C4-2B (cell line): Measurements from ENCODE around the gene RPRD1A.

Experiments used
- CTCF ChIP-seq: fragments of 450-650 bp; conservative IDR thresholded peaks from 2 replicates; pipeline ENCODE4 v1.5.1; 2017; ENCODE audit warnings: mild to moderate bottlenecking
- ZFX ChIP-seq: fragments of 450-650 bp; IDR thresholded peaks from 2 replicates; pipeline ENCODE4 v1.6.1; 2017

- TF ChIP-seq CTCF (no peak), ZFX (no peak)
Measured at GRCh38 chr18:36017232-36017631, 50.1 kb downstream of the RPRD1A start.
